ENCODE data around the gene TIGD1. TPM values are rescaled to one million over a fixed set of nuclear protein-coding genes. Genes with fewer than 3 reads are reported as not detected.
A peak's percentile ranks its signal among the peaks of the same experiment; 100 is the strongest.

TIGD1 gene
- polyA plus RNA-seq, 3 donors, result 1.6 to 4.1 (median 2.1) TPM

GRCh38 chr2:232520489-232520888 is 29.9 kb downstream of the TIGD1 start:
- H3K4me1 ChIP-seq (ENCODE audit: control insufficient read depth in 1 of 2, insufficient read depth in 2 of 2, low read length in 2 of 2), result peaks cover 4 to 21% of the 10 kb centered on the region in 2 donors
- H3K27ac ChIP-seq (ENCODE audit: low read depth in 1 of 2, low read length in 2 of 2), result no peak overlapping the region
- H3K27me3 ChIP-seq (ENCODE audit: control insufficient read depth in 2 of 2, insufficient read depth in 2 of 2, low read length in 2 of 2), result peaks cover 24 to 45% of the 10 kb centered on the region in 2 donors
- Mint-ChIP-seq H3K4me1 (peaks cover 10% of the 10 kb centered on the region), H3K9me3 (peaks cover 0 to 6% (median 0%) of the 10 kb centered on the region in 7 donors), H3K27ac (no peak overlapping the region), H3K36me3 (peaks cover 0 to 2% of the 10 kb centered on the region in 2 donors), H3K4me3 (peak overlapping the region in 1 of 2 donors; percentile 30), H3K27me3 (ENCODE audit: low read depth in 3 of 3) (peaks cover 35 to 54% (median 41%) of the 10 kb centered on the region in 3 donors)
- H3K4me2 ChIP-seq (replicated peaks; ENCODE audit: extremely low read depth, low read length, poor library complexity, severe bottlenecking), result no peak overlapping the region
- intact Hi-C loops (cut with micrococcal nuclease), result no loop called here
- WGBS (ENCODE audit: insufficient coverage), result 77% methylated on average over 5 of the region's 15 CpGs
- no peaks in the 10 kb centered on the region for H3K79me2 ChIP-seq (ENCODE audit: insufficient read depth, low read length)
- H3K36me3 ChIP-seq (replicated peaks in 1 of 2; ENCODE audit: control insufficient read depth in 1 of 2, insufficient read depth in 2 of 2, low read length in 2 of 2), result no peaks in the 10 kb centered on the region
- peaks cover 0 to 5% of the 10 kb centered on the region in 2 donors for H3K9me3 ChIP-seq (replicated peaks in 1 of 2; ENCODE audit: control insufficient read depth in 1 of 2, insufficient read depth in 1 of 2, low read length in 2 of 2)
- no peaks in the 10 kb centered on the region for H4K20me1 ChIP-seq (ENCODE audit: insufficient read depth, low read length)
- TF ChIP-seq CTCF (IDR thresholded peaks at IDR 0.05), result no peak
- H2AFZ ChIP-seq (ENCODE audit: insufficient read depth, low read depth, low read length, poor library complexity, severe bottlenecking), result no peak overlapping the region
- no peak for DNase-seq
- no peak overlapping the region for H3K4me3 ChIP-seq (replicated peaks in 1 of 3; ENCODE audit: low read depth in 2 of 3, low read length in 3 of 3)
- H3K9ac ChIP-seq (ENCODE audit: insufficient read depth, low read length, poor library complexity, severe bottlenecking), result no peak overlapping the region

GRCh38 chr2:232519581-232520438 is 30.5 kb downstream of the TIGD1 start, which contains the start of gene PRSS56:
TSS of gene PRSS56 (plus strand) at chr2:232520388. CDS start at chr2:232520599, 211 bp downstream.
- Histone ChIP-seq H3K27ac (ENCODE audit: low read depth in 1 of 2, low read length in 2 of 2) (no peak within 1 kb of the TSS), H3K36me3 (replicated peaks in 1 of 2; ENCODE audit: control insufficient read depth in 1 of 2, insufficient read depth in 2 of 2, low read length in 2 of 2) (no peaks in the 10 kb centered on the region), H3K9me3 (replicated peaks in 1 of 2; ENCODE audit: control insufficient read depth in 1 of 2, insufficient read depth in 1 of 2, low read length in 2 of 2) (peaks cover 0 to 5% of the 10 kb centered on the region in 2 donors), H3K4me3 (replicated peaks in 1 of 3; ENCODE audit: low read depth in 2 of 3, low read length in 3 of 3) (no peak within 1 kb of the TSS), H2AFZ (ENCODE audit: insufficient read depth, low read depth, low read length, poor library complexity, severe bottlenecking) (no peak within 1 kb of the TSS), H3K9ac (ENCODE audit: insufficient read depth, low read length, poor library complexity, severe bottlenecking) (no peak within 1 kb of the TSS), H3K4me1 (ENCODE audit: control insufficient read depth in 1 of 2, insufficient read depth in 2 of 2, low read length in 2 of 2) (peaks cover 4 to 21% of the 10 kb centered on the region in 2 donors), H3K79me2 (ENCODE audit: insufficient read depth, low read length) (no peaks in the 10 kb centered on the region), H3K4me2 (replicated peaks; ENCODE audit: extremely low read depth, low read length, poor library complexity, severe bottlenecking) (no peak within 1 kb of the TSS), H4K20me1 (ENCODE audit: insufficient read depth, low read length) (no peaks in the 10 kb centered on the region), H3K27me3 (ENCODE audit: control insufficient read depth in 2 of 2, insufficient read depth in 2 of 2, low read length in 2 of 2) (peaks cover 21 to 38% of the 10 kb centered on the region in 2 donors)
- Mint-ChIP-seq H3K36me3 (peaks cover 0 to 2% of the 10 kb centered on the region in 2 donors), H3K4me3 (peak within 1 kb of the TSS in 1 of 2 donors; percentile 30), H3K27ac (no peak within 1 kb of the TSS), H3K9me3 (peaks cover 0 to 6% (median 0%) of the 10 kb centered on the region in 7 donors), H3K4me1 (peaks cover 10% of the 10 kb centered on the region), H3K27me3 (ENCODE audit: low read depth in 3 of 3) (peaks cover 32 to 47% (median 41%) of the 10 kb centered on the region in 3 donors)
- no peak for DNase-seq
- WGBS (ENCODE audit: insufficient coverage), result 70% methylated on average over 7 of the region's 19 CpGs
- no peak for TF ChIP-seq CTCF (IDR thresholded peaks at IDR 0.05)
- intact Hi-C loops (cut with micrococcal nuclease), result no loop called here
